ENCODE measurements around the gene NR5A1.

GRCh38 chr9:124531115-124531514 lies 23.9 kb upstream of the NR5A1 start:
- TF ChIP-seq TCF7 (IDR thresholded peaks at IDR 0.05; ENCODE audit: borderline replicate concordance) (no peak), CTCF (IDR thresholded peaks at IDR 0.05 in 2 of 3, conservative IDR thresholded peaks at IDR 0.05 in 1 of 3; ENCODE audit: control insufficient read depth in 2 of 3, extremely low read depth in 1 of 3, insufficient read depth in 1 of 3, low read depth in 3 of 3, low read length in 3 of 3) (no peak), E4F1 (IDR thresholded peaks at IDR 0.05; ENCODE audit: borderline replicate concordance, partially characterized antibody) (no peak), CBFB (IDR thresholded peaks at IDR 0.05; ENCODE audit: low read depth) (no peak), ESRRA (IDR thresholded peaks at IDR 0.05; ENCODE audit: low read length) (no peak), BHLHE40 (IDR thresholded peaks at IDR 0.05; ENCODE audit: borderline replicate concordance in 1 of 2, low read depth in 2 of 2, low read length in 1 of 2) (no peak), SIN3A (IDR thresholded peaks at IDR 0.05; ENCODE audit: low read depth, low read length) (no peak), CEBPB (IDR thresholded peaks at IDR 0.05; ENCODE audit: borderline replicate concordance in 1 of 2, low read depth in 2 of 2, low read length in 2 of 2) (no peak), PRDM15 (CRISPR knock-in tag; IDR thresholded peaks at IDR 0.05) (no peak), CREB1 (IDR thresholded peaks at IDR 0.05; ENCODE audit: low read depth) (no peak), POU2F2 (IDR thresholded peaks at IDR 0.05; ENCODE audit: borderline replicate concordance, low read depth, low read length) (no peak), RFX5 (IDR thresholded peaks at IDR 0.05; ENCODE audit: low read depth, low read length) (no peak), SRF (IDR thresholded peaks at IDR 0.05; ENCODE audit: low read depth in 2 of 2, low read length in 2 of 2) (no peak)
- TF ChIP-seq, protein P1, sequence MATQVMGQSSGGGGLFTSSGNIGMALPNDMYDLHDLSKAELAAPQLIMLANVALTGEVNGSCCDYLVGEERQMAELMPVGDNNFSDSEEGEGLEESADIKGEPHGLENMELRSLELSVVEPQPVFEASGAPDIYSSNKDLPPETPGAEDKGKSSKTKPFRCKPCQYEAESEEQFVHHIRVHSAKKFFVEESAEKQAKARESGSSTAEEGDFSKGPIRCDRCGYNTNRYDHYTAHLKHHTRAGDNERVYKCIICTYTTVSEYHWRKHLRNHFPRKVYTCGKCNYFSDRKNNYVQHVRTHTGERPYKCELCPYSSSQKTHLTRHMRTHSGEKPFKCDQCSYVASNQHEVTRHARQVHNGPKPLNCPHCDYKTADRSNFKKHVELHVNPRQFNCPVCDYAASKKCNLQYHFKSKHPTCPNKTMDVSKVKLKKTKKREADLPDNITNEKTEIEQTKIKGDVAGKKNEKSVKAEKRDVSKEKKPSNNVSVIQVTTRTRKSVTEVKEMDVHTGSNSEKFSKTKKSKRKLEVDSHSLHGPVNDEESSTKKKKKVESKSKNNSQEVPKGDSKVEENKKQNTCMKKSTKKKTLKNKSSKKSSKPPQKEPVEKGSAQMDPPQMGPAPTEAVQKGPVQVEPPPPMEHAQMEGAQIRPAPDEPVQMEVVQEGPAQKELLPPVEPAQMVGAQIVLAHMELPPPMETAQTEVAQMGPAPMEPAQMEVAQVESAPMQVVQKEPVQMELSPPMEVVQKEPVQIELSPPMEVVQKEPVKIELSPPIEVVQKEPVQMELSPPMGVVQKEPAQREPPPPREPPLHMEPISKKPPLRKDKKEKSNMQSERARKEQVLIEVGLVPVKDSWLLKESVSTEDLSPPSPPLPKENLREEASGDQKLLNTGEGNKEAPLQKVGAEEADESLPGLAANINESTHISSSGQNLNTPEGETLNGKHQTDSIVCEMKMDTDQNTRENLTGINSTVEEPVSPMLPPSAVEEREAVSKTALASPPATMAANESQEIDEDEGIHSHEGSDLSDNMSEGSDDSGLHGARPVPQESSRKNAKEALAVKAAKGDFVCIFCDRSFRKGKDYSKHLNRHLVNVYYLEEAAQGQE (IDR thresholded peaks at IDR 0.05; ENCODE audit: low read depth, low read length): no peak
